Activated naive CD4-positive, alpha-beta T cell treated with anti-CD3 and anti-CD28 coated beads, Interleukin-2, amount 50 U/mL, for 72 hours (primary cell): ENCODE data around the gene NTM. TPM values are rescaled to one million over a fixed set of nuclear protein-coding genes. Genes with fewer than 3 reads are reported as not detected.

Source experiments
- ATAC-seq, 2 donors: fragments of 150-1000 bp; cut with Tn5 transposase; 2 replicates each; pipeline ENCODE4 v1.10.0; 2021; ENCODE audit warnings: mild to moderate bottlenecking in 2 of 2, moderate library complexity in 2 of 2
- DNase-seq, 2 donors: peaks; one replicate each; pipeline ENCODE4 v3.0.0; 2021 to 2022; ENCODE audit warnings: low spot score in 2 of 2
- H3K27ac Mint-ChIP-seq, 2 donors: one replicate each; pipeline ENCODE4 v1.8.0; 2022; ENCODE audit warnings: mild to moderate bottlenecking in 2 of 2, mixed read lengths in 2 of 2
- H3K36me3 Mint-ChIP-seq, 2 donors: one replicate each; pipeline ENCODE4 v1.8.0; 2022; ENCODE audit warnings: mixed read lengths in 2 of 2
- H3K9me3 Mint-ChIP-seq, 2 donors: one replicate each; pipeline ENCODE4 v1.8.0; 2022; ENCODE audit warnings: mixed read lengths in 2 of 2
- total RNA-seq, 2 donors: library from RNA; stranded (reverse); gene quantifications; one replicate each; pipeline ENCODE4 v1.2.3, GENCODE V29; 2022

NTM gene
- total RNA-seq, 2 donors from 2014 or later = not detected

GRCh38 chr11:132127900-132128288 lies 757.5 kb downstream of the NTM start:
- peaks cover 0 to 3% of the 10 kb centered on the region in 2 donors for H3K9me3 Mint-ChIP-seq
- H3K27ac Mint-ChIP-seq = no peak overlapping the region
- DNase-seq (no peak), ATAC-seq (no peak)
- H3K36me3 Mint-ChIP-seq = no peaks in the 10 kb centered on the region

GRCh38 chr11:132131047-132131446 lies 760.6 kb downstream of the NTM start:
- no peak for ATAC-seq
- Mint-ChIP-seq H3K36me3 (no peaks in the 10 kb centered on the region), H3K27ac (no peak overlapping the region), H3K9me3 (peaks cover 0 to 3% of the 10 kb centered on the region in 2 donors)
- DNase-seq = no peak

DNA sequence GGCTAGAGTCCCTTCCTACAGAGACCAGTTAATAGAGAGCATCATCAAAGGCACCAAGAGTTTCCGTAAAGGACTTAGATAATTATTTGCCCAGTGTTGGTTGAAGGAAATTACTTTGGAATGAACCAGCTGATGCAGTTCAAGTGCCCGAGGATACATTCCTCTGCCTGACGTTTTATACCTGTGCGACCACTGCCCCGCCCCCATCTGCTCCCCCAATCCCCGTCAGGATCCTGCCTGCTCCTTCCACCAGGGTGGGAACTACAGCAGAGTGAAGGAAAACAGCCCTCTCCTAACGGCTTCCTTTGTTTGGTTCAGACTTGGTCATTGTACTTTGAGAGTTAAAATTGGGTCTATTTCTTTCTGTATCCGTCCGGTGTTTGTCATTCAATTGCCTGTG lies 761.5 kb downstream of the NTM start:
- DNase-seq (no peak), ATAC-seq (no peak)
- H3K27ac Mint-ChIP-seq = no peak overlapping the region
- H3K9me3 Mint-ChIP-seq = peaks cover 0 to 3% of the 10 kb centered on the region in 2 donors
- H3K36me3 Mint-ChIP-seq = no peaks in the 10 kb centered on the region

DNA sequence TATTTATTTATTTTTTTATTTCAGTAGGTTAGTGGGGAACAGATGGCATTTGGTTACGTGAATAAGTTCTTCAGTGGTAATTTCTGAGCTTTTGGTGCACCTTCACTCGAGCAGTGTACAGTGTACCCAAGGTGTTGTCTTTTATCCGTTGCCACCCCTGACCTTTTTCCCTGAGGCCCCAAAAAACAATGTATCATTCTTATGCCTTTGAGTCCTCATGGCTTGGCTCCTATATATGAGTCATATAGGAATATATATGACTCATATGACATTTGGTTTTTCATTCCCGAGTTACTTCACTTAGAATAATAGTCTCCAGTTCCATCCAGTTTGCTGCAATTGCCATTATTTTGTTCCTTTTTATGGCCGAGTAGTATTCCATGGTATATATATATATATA lies 763.9 kb downstream of the NTM start:
- Mint-ChIP-seq H3K36me3 (no peaks in the 10 kb centered on the region), H3K9me3 (peaks cover 0 to 3% of the 10 kb centered on the region in 2 donors), H3K27ac (no peak overlapping the region)
- DNase-seq = no peak
- ATAC-seq = no peak

DNA sequence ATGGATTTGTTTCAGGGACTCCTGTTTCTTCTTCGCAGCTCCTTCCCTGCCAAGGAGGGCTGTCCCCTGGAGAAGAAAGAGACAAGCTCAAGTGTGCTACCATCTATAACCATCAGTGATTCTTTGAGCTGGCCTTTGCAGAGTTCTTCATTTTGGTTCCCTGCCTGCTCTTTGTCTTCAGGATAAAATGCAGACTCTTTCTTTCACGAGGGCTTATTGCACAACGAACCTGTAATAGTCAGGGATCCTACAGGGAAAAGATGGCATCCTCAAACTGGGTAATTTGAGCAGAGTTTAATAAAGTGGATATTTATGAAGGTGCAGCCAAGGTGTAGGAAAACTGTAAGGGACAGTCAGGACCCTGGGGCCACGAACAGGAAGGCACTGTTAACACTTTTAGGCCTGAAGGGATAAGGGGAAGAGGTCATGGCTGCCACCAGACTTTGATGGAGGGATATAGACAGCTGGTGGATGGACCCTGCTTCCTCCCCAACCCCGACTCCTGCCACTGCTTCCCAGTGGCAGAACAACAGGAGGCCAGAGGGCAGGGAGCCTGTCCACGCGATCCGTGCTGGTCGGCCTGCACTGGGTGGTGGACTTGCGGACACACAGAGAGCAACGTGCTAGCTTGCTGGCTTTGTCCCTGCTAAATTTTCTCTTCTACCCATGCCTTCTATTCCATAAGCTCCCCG lies 767.0 kb downstream of the NTM start:
- ATAC-seq = no peak
- peak overlapping the region in 1 of 2 donors; percentile 32 for H3K27ac Mint-ChIP-seq
- no peaks in the 10 kb centered on the region for H3K9me3 Mint-ChIP-seq
- H3K36me3 Mint-ChIP-seq = no peaks in the 10 kb centered on the region
- no peak for DNase-seq

GRCh38 chr11:132137981-132138313 lies 767.5 kb downstream of the NTM start:
- no peak for ATAC-seq
- DNase-seq = no peak
- no peaks in the 10 kb centered on the region for H3K36me3 Mint-ChIP-seq
- no peak overlapping the region for H3K27ac Mint-ChIP-seq
- H3K9me3 Mint-ChIP-seq = no peaks in the 10 kb centered on the region

DNA sequence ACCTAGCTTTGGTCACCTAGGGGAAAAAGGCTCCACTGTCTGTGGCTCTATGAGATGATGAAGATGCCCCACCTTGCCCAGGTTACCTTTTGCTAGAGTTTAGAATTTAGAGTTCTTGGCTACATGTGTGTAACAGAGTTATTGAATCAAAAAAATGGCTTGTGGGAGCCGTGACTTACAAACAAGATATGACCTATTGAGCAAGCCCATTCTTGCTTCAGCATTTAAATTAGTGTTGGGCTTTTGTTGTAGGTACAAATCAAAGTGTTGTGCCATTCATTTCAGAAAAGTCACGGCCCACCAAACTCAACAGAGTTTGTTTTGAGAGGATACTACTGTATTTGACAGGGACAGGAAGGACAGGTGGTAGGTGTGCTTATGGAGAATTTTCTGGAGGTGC lies 768.8 kb downstream of the NTM start:
- DNase-seq = no peak
- no peak overlapping the region for H3K27ac Mint-ChIP-seq

DNA sequence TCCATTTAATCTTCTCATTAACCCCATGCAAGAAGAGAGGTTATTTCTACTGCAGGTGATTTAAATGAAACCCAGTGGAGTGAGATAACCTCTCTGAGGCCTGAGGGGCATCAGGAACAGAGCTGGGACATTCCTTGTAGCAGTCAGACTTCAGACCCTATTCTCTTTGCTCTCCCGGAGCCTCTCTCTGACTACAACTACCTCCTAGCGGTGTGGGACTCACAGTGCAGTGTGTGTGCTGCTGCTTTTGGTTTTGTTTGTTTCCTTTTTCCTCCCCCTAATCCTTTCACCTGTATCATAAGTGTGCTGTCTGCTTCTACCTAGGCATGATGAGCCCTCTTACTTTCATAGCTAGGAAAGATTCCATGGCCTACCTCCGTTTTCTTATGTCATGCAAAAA lies 769.6 kb downstream of the NTM start:
- peaks cover 0 to under 1% of the 10 kb centered on the region in 2 donors for H3K9me3 Mint-ChIP-seq
- DNase-seq (no peak), ATAC-seq (no peak)
- H3K27ac Mint-ChIP-seq = no peak overlapping the region
- no peaks in the 10 kb centered on the region for H3K36me3 Mint-ChIP-seq

More for the DNA sequence above, 768.8 kb downstream of the NTM start:
- no peaks in the 10 kb centered on the region for H3K9me3 Mint-ChIP-seq
- H3K36me3 Mint-ChIP-seq = no peaks in the 10 kb centered on the region
- ATAC-seq = no peak

- no peaks in the 10 kb centered on the region for H3K36me3 Mint-ChIP-seq
- no peak overlapping the region for H3K27ac Mint-ChIP-seq
- peaks cover 3 to 4% of the 10 kb centered on the region in 2 donors for H3K9me3 Mint-ChIP-seq
- DNase-seq = no peak
- ATAC-seq = no peak
Observed at GRCh38 chr11:132142121-132142520, 771.7 kb downstream of the NTM start.

- no peak overlapping the region for H3K27ac Mint-ChIP-seq
- peaks cover 3 to 6% of the 10 kb centered on the region in 2 donors for H3K9me3 Mint-ChIP-seq
- ATAC-seq (no peak), DNase-seq (no peak)
- no peaks in the 10 kb centered on the region for H3K36me3 Mint-ChIP-seq
Observed at GRCh38 chr11:132142554-132142953, 772.1 kb downstream of the NTM start.

- no peaks in the 10 kb centered on the region for H3K36me3 Mint-ChIP-seq
- ATAC-seq (no peak), DNase-seq (no peak)
- peaks cover 3 to 9% of the 10 kb centered on the region in 2 donors for H3K9me3 Mint-ChIP-seq
- H3K27ac Mint-ChIP-seq = no peak overlapping the region
Observed at GRCh38 chr11:132147464-132147863, 777.0 kb downstream of the NTM start.

GRCh38 chr11:132154781-132155180 lies 784.4 kb downstream of the NTM start:
- H3K9me3 Mint-ChIP-seq = peaks cover 0 to 9% of the 10 kb centered on the region in 2 donors
- DNase-seq = no peak
- no peaks in the 10 kb centered on the region for H3K36me3 Mint-ChIP-seq
- ATAC-seq = no peak
- H3K27ac Mint-ChIP-seq = no peak overlapping the region

DNA sequence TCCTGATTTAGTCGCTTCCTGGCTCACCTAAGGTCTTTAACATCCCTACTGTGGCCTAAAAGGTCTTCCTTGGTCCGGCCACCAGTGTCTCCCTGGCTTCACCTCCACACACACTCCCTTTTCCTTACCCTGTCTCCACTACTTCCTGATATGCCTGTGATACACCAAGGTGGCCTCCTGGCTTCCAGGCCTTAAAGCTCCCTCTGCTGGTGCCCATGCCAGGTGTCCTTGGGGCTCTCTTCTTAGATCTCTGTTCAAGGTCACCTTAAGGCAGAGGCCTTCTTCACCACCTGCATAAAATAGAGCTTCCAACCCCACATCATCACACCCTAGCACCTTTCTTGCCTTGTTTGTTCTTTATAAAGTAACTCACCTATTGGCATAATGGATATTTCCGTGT lies 787.7 kb downstream of the NTM start:
- H3K36me3 Mint-ChIP-seq = no peaks in the 10 kb centered on the region
- H3K9me3 Mint-ChIP-seq = peaks cover 0 to 9% of the 10 kb centered on the region in 2 donors
- DNase-seq (no peak), ATAC-seq (no peak)
- H3K27ac Mint-ChIP-seq = no peak overlapping the region

- no peak for DNase-seq
- Mint-ChIP-seq H3K9me3 (peaks cover 0 to 8% of the 10 kb centered on the region in 2 donors), H3K36me3 (no peaks in the 10 kb centered on the region), H3K27ac (no peak overlapping the region)
- no peak for ATAC-seq
Observed at GRCh38 chr11:132158696-132159095, 788.3 kb downstream of the NTM start.

- H3K36me3 Mint-ChIP-seq = no peaks in the 10 kb centered on the region
- H3K9me3 Mint-ChIP-seq = peaks cover 8 to 15% of the 10 kb centered on the region in 2 donors
- H3K27ac Mint-ChIP-seq = no peak overlapping the region
- DNase-seq (no peak), ATAC-seq (no peak)
Observed at GRCh38 chr11:132161403-132162078, 791.1 kb downstream of the NTM start.

DNA sequence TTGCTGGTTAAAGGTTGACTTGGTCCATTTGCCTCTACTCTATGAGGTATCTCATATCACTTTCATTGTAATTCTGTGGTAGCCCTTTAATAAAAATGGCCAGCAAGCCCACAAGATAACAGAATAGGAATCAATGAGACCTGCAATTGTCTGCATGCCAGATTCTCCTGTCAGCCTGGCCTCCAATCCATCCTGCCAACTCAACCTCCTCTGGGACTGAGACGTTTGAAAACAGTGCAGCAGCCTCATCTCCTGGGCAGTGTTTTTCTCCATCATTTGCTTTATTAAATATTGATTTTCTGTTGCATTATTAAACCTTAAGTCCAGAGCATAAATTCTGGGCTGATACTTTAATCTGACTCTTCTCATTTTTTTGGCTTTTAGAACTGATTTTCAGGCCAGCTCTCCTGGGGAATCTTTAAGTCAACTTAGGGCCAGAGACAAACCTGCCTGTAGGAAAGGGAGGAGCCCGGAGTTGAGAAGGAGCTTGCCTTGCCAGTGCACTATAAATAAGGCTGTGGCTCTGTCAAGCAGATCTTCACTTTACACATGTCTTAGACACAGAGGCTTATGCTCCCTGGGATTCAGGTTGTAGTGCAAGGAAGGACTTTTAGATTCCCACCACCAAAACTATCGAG lies 798.0 kb downstream of the NTM start:
- DNase-seq (no peak), ATAC-seq (no peak)
- no peak overlapping the region for H3K27ac Mint-ChIP-seq
- H3K9me3 Mint-ChIP-seq = peaks cover 8 to 28% of the 10 kb centered on the region in 2 donors
- no peaks in the 10 kb centered on the region for H3K36me3 Mint-ChIP-seq

DNA sequence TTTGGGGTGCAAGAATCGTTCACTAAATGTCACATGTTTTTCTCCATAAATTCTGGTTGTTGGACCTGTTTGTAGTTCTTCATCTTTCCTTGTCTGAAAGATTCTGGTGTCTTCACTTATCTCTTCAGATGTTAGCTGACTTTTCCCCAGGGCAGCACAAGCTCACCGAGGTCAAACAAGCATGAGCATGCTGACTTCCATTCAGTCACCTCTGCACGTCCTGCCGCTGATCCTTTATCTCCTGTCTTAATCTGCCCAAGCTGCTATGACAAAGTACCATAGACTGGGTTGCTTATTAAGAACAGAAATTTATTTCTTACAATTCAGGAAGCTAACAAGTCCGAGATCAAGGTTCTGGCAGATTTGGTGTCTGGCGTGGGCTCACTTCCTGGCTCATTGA lies 800.6 kb downstream of the NTM start:
- Mint-ChIP-seq H3K9me3 (peaks cover 4 to 20% of the 10 kb centered on the region in 2 donors), H3K36me3 (no peaks in the 10 kb centered on the region), H3K27ac (no peak overlapping the region)
- ATAC-seq (no peak), DNase-seq (no peak)
